Astrocyte of the spinal cord (primary cell): Measurements from ENCODE around the gene RBMS3.
A peak's percentile ranks its signal among the peaks of the same experiment; 100 is the strongest.

Experiments
- DNase-seq: peaks from one replicate; pipeline ENCODE4 v3.0.0; 2011; ENCODE audit warnings: low read depth, low spot score
- H3K4me3 ChIP-seq: 2 replicates; pipeline ENCODE4 v1.5.1; 2011; ENCODE audit warnings: low read depth, mild to moderate bottlenecking, low read length, moderate library complexity
- in situ Hi-C: cut with HindIII; loops from 2 replicates; pipeline ENCODE4 v1.10.0; 2017; ENCODE audit warnings: low sequenced_read_pairs
- TF ChIP-seq, protein P1 (sequence below): IDR thresholded peaks from 2 replicates; pipeline ENCODE4 v1.5.1; 2012; ENCODE audit warnings: low read depth, mild to moderate bottlenecking, low read length, inconsistent platforms

Gene RBMS3

GRCh38 chr3:29426302-29427226 is 145.7 kb downstream of the RBMS3 start:
- H3K4me3 ChIP-seq = no peak overlapping the region
- no peak for DNase-seq
- in situ Hi-C loops = no loop called here
- TF ChIP-seq, protein P1, sequence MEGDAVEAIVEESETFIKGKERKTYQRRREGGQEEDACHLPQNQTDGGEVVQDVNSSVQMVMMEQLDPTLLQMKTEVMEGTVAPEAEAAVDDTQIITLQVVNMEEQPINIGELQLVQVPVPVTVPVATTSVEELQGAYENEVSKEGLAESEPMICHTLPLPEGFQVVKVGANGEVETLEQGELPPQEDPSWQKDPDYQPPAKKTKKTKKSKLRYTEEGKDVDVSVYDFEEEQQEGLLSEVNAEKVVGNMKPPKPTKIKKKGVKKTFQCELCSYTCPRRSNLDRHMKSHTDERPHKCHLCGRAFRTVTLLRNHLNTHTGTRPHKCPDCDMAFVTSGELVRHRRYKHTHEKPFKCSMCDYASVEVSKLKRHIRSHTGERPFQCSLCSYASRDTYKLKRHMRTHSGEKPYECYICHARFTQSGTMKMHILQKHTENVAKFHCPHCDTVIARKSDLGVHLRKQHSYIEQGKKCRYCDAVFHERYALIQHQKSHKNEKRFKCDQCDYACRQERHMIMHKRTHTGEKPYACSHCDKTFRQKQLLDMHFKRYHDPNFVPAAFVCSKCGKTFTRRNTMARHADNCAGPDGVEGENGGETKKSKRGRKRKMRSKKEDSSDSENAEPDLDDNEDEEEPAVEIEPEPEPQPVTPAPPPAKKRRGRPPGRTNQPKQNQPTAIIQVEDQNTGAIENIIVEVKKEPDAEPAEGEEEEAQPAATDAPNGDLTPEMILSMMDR = no peak

GRCh38 chr3:29427266-29428103 is 146.6 kb downstream of the RBMS3 start:
- TF ChIP-seq, protein P1 = no peak
- in situ Hi-C loops = no loop called here
- H3K4me3 ChIP-seq = no peak overlapping the region
- DNase-seq = no peak

- in situ Hi-C loops = no loop called here
- no peak for DNase-seq
- H3K4me3 ChIP-seq = no peak overlapping the region
- TF ChIP-seq, protein P1 = no peak
Observed at GRCh38 chr3:29429055-29429679, 148.3 kb downstream of the RBMS3 start.

DNA sequence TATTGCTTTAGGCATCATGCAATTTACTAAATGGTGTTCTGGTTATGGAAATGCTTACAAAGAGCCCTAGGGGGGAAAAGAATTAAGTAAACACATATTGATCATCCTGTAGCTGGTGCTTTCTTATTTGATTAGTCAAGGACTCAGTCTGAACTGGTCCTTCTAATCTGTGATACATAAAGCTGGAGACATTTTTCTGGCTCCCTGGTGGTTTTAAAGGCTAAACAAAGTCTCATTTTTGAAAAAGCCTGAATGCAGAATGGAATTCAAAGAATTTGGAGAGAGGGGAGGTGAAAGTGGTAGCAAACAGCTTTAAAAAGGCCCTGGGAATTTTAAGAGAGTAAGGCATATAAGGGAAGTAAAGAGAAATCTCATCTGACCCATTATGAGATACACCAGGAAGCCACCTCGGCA is 149.7 kb downstream of the RBMS3 start:
- TF ChIP-seq, protein P1 = no peak
- peak; percentile 76 for DNase-seq
- no peak overlapping the region for H3K4me3 ChIP-seq
- in situ Hi-C loops = no loop called here

- TF ChIP-seq, protein P1 = no peak
- in situ Hi-C loops = no loop called here
Observed at GRCh38 chr3:29436612-29437323, 155.9 kb downstream of the RBMS3 start.

GRCh38 chr3:29438580-29438979 is 157.7 kb downstream of the RBMS3 start:
- no peak overlapping the region for H3K4me3 ChIP-seq
- in situ Hi-C loops = no loop called here
- TF ChIP-seq, protein P1 = no peak
- no peak for DNase-seq

More at GRCh38 chr3:29436612-29437323, 155.9 kb downstream of the RBMS3 start:
- H3K4me3 ChIP-seq = no peak overlapping the region
- DNase-seq = no peak
